H1 (cell line): ENCODE data around the gene HSPA1L.

ENCODE experiments used
- BRCA1 ChIP-seq: IDR thresholded peaks from 2 replicates; pipeline ENCODE4 v1.6.1; 2012; ENCODE audit warnings: low read depth, low read length, improper control_type of control experiment
- CBX8 ChIP-seq: fragments of 300-800, 300-1000 bp; sonication (generic); IDR thresholded peaks from 2 replicates; pipeline ENCODE4 v1.7.1; 2016; ENCODE audit warnings: low read depth, low read length, borderline replicate concordance
- CTCF ChIP-seq, 3 experiments: IDR thresholded peaks; 1 replicate in 2 of 3; 2 replicates in 1 of 3; pipeline versions ENCODE4 v1.5.1 to v1.6.1; 2011; ENCODE audit warnings: low read length in 3 of 3, mild to moderate bottlenecking in 3 of 3, inconsistent platforms in 2 of 3, low read depth in 1 of 3, moderate library complexity in 1 of 3; ENCODE audit not compliant: insufficient read depth in 1 of 3; ENCODE audit errors: control extremely low read depth in 1 of 3
- EGR1 ChIP-seq: IDR thresholded peaks from 2 replicates; pipeline ENCODE4 v1.6.1; 2011; ENCODE audit warnings: low read depth, low read length, borderline replicate concordance
- EP300 ChIP-seq, 2 experiments: IDR thresholded peaks; 1 replicate in 1 of 2; 2 replicates in 1 of 2; pipeline ENCODE4 v1.6.1; 2011 to 2012; ENCODE audit warnings: low read depth in 2 of 2, low read length in 2 of 2, mild to moderate bottlenecking in 2 of 2, borderline replicate concordance in 1 of 2, inconsistent platforms in 1 of 2, moderate library complexity in 1 of 2
- EZH2 ChIP-seq: fragments of 200-600 bp; sonication (generic); IDR thresholded peaks from 2 replicates; pipeline ENCODE4 v1.7.1; 2012; ENCODE audit warnings: low read depth, mild to moderate bottlenecking, moderate library complexity, low read length, inconsistent platforms; ENCODE audit not compliant: severe bottlenecking
- KDM1A ChIP-seq: fragments of 200-600, 300-600 bp; sonication (generic); IDR thresholded peaks from 2 replicates; pipeline ENCODE4 v1.7.1; 2016; ENCODE audit warnings: mild to moderate bottlenecking, low read length, borderline replicate concordance
- KDM4A ChIP-seq: IDR thresholded peaks from one replicate; pipeline ENCODE4 v1.7.1; 2012; ENCODE audit warnings: low read depth, mild to moderate bottlenecking, moderate library complexity, low read length, inconsistent platforms; ENCODE audit not compliant: severe bottlenecking
- MAX ChIP-seq: IDR thresholded peaks from 2 replicates; pipeline ENCODE4 v1.6.1; 2012; ENCODE audit warnings: inconsistent platforms
- RAD21 ChIP-seq, 2 experiments: IDR thresholded peaks in 1 of 2; conservative IDR thresholded peaks in 1 of 2; 2 replicates each; pipeline ENCODE4 v1.6.1; 2011; ENCODE audit warnings: low read depth in 2 of 2, low read length in 2 of 2, improper control_type of control experiment in 1 of 2, inconsistent platforms in 1 of 2, mild to moderate bottlenecking in 1 of 2, moderate library complexity in 1 of 2
- SIRT6 ChIP-seq: IDR thresholded peaks from one replicate; pipeline ENCODE4 v1.7.1; 2012; ENCODE audit warnings: low read length, inconsistent platforms
- ZNF274 ChIP-seq: IDR thresholded peaks from 2 replicates; pipeline ENCODE4 v1.7.0; 2012; ENCODE audit warnings: low read length, borderline replicate concordance; ENCODE audit errors: extremely low read depth
- TF ChIP-seq, protein P1 (sequence below): IDR thresholded peaks from 2 replicates; pipeline ENCODE4 v1.6.1; 2011; ENCODE audit warnings: low read length, improper control_type of control experiment

DNA sequence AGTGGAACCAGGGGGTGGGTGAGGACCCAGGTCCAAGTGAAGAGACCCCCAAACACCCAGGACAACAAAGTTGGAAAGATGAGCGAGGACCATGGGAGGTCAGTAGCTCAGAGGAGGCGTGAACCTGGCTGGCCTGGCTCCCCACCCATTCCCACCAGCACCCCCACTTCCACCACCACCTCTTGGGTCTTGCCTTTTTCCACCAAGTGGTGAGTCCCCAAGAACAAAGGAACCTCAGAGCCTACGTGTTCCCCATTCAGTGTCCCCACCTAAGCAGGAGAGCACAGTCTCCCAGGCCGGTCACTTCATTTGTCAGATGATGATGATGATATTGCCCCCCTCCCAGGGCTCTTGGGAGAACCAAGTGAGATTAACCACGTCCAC, 37.4 kb downstream of the HSPA1L start:
- TF ChIP-seq BRCA1 (no peak), RAD21 (IDR thresholded peaks at IDR 0.05 in 1 of 2, conservative IDR thresholded peaks at IDR 0.05 in 1 of 2; ENCODE audit: low read depth in 2 of 2, low read length in 2 of 2) (no peak), EGR1 (no peak), EZH2 (no peak), EP300 (IDR thresholded peaks at IDR 0.05; ENCODE audit: borderline replicate concordance in 1 of 2, low read depth in 2 of 2, low read length in 2 of 2) (no peak), CTCF (IDR thresholded peaks at IDR 0.05; ENCODE audit: control extremely low read depth in 1 of 3, insufficient read depth in 1 of 3, low read depth in 1 of 3, low read length in 3 of 3) (no peak), ZNF274 (no peak), MAX (no peak), KDM4A (no peak), KDM1A (no peak), CBX8 (no peak), SIRT6 (no peak)
- TF ChIP-seq, protein P1, sequence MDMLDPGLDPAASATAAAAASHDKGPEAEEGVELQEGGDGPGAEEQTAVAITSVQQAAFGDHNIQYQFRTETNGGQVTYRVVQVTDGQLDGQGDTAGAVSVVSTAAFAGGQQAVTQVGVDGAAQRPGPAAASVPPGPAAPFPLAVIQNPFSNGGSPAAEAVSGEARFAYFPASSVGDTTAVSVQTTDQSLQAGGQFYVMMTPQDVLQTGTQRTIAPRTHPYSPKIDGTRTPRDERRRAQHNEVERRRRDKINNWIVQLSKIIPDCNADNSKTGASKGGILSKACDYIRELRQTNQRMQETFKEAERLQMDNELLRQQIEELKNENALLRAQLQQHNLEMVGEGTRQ = no peak
